Fibroblast of pulmonary artery (primary cell): ENCODE measurements around the gene ARHGAP23.

ENCODE experiments used
- DNase-seq: peaks from one replicate; pipeline ENCODE4 v3.0.0-alpha.2; 2010; ENCODE audit warnings: low read depth
- H3K4me3 ChIP-seq: replicated peaks from 2 replicates; pipeline ENCODE4 v1.5.1; 2011; ENCODE audit warnings: low read depth, mild to moderate bottlenecking, control low read depth, low read length, moderate library complexity
- TF ChIP-seq, protein P1 (sequence below): IDR thresholded peaks from 2 replicates; pipeline ENCODE4 v1.5.1; 2011; ENCODE audit warnings: mild to moderate bottlenecking, control low read depth, low read length, inconsistent platforms; ENCODE audit errors: missing control alignments

ARHGAP23 gene

GRCh38 chr17:38540514-38541045 lies 112.3 kb downstream of the ARHGAP23 start:
- H3K4me3 ChIP-seq = no peak overlapping the region
- DNase-seq = no peak
- TF ChIP-seq, protein P1, sequence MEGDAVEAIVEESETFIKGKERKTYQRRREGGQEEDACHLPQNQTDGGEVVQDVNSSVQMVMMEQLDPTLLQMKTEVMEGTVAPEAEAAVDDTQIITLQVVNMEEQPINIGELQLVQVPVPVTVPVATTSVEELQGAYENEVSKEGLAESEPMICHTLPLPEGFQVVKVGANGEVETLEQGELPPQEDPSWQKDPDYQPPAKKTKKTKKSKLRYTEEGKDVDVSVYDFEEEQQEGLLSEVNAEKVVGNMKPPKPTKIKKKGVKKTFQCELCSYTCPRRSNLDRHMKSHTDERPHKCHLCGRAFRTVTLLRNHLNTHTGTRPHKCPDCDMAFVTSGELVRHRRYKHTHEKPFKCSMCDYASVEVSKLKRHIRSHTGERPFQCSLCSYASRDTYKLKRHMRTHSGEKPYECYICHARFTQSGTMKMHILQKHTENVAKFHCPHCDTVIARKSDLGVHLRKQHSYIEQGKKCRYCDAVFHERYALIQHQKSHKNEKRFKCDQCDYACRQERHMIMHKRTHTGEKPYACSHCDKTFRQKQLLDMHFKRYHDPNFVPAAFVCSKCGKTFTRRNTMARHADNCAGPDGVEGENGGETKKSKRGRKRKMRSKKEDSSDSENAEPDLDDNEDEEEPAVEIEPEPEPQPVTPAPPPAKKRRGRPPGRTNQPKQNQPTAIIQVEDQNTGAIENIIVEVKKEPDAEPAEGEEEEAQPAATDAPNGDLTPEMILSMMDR = no peak

GRCh38 chr17:38541281-38541680 lies 113.0 kb downstream of the ARHGAP23 start:
- no peak for DNase-seq
- H3K4me3 ChIP-seq = no peak overlapping the region
- TF ChIP-seq, protein P1 = no peak

GRCh38 chr17:38542286-38542685 lies 114.0 kb downstream of the ARHGAP23 start:
- TF ChIP-seq, protein P1 = no peak
- no peak for DNase-seq
- H3K4me3 ChIP-seq = no peak overlapping the region

DNA sequence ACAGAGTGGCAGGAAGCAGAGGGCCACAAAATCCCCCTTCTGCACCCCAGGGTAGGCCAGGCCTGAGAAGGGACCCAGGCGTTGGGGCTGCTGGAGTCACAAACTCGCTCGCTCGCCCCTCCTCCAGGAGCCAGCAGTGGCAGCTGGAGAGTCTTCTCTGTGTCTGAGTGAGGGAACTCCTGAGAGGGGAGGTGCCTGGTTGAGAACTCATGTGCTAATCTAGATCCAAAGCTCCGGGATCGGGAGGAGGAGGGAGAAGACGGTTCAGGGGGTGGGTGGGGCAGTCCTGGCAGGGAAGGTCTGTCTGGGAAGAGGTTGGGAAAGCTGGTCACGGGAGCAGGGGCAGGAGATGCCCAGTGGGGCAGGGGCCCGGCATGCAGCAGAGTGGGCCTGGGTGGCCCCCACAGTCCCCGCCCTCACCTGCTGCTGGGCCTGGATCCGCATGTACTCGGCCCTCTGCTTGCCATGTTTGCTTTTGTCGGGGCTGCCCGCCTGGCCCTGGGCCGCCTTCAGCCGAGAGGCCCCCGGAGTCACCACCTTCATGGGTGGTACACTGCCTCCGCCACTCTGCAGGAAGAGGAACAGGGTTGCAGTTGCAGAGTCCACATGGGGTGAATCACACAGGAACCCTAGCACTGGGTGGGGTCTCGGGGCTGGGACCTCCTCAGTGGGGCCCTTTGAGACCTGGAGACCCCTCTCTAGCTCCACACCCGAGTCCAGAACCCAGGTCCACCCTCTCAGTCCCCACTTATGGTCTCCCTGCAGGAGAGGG lies 115.3 kb downstream of the ARHGAP23 start:
- H3K4me3 ChIP-seq = no peak overlapping the region
- TF ChIP-seq, protein P1 = no peak
- no peak for DNase-seq

DNA sequence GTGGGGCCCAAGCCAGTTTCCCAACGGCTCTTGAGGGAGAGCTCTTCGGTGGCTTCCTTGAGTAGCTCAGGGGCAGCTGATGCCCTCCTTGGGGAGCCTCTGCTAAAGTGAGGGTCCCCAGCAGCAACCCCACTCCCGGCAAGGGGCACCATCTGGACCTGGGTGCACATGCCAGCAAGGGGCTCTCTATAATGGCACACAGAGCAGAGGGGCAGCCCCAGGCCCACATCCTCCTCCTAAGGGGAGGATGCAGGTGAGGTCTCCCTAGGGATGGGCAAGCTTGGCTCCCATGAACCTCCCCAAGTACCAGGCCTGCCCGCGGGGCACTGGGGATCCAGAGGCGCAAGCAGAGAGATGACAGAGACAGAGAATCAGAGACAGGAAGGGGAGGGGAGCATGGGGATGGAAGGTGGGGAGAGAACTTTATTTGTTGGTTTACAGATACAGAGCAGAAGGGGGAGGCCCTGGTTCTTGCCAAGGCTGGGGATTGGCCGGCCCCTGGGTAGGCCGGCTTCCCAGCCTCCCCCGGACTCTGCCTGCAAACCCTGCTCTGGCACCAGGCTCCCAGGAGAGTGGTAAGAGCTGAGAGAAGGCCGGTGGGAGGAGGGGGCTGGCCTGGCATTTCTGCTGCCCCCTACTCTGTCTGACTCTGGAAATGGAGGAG lies 116.0 kb downstream of the ARHGAP23 start:
- no peak overlapping the region for H3K4me3 ChIP-seq
- no peak for DNase-seq
- TF ChIP-seq, protein P1 = no peak

DNA sequence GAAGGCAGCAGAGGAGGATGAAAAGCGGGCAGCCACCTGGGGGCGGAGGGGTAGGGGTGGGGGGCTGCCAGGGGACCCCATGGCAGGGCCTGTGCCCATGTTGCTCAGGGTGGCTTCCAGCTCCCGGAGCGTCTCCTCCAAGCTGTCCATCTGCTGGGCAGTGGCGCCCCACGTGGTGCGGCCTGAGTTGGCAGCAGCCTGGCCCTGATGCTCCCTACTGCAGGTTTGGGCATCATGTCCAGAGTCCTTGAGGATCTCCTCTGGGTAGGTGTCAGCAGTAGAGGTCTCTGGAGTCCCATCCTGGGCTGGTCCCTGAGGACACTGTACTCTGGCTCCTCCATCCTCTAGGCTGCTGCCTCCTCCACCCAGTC lies 116.6 kb downstream of the ARHGAP23 start:
- no peak overlapping the region for H3K4me3 ChIP-seq
- DNase-seq = no peak
- TF ChIP-seq, protein P1 = no peak
